HS-27A (cell line): ENCODE data around the gene CCDC188.
A peak's percentile ranks its signal among the peaks of the same experiment; 100 is the strongest.

Experiments
- DNase-seq: peaks from one replicate; pipeline ENCODE4 v3.0.0-alpha.2; 2012; ENCODE audit warnings: low read depth, missing footprints

CCDC188 gene

DNA sequence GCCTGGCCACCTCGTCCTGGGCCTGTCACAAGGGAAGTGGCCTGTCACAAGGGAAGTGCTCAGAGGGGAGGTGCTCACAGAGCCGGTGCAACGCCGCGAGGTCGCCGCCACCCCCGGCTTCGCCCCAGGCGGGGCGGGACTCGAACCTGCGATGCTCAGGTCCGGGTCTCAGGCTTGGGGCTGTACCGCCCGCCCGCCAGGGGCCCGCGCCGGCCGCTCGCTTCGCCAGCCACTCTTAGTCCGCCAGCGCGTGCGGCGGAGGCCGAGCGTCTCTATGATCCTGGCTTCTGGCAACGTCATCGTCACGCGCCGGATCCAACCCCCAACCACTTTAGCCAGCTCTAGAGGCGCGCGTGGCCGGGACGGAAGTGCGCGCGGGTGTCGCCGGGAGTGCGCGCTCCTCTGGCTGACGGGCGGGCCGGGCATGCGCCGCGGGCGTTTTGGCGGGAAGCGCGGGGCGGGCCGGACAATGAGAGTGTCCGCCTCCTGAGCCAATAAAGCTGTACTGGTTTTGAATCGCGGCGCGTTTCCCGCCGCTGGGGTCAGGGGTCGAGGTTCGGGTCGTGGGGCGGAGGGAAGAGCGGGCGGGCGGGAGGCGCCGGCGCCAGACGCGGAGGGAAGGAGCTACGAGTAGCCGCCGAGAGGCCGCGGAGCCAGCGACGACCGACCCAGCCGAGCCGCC lies 33.8 kb downstream of the CCDC188 start, which contains the start of gene TRMT2A:
Gene TRMT2A (minus strand): TSS at position 276 of the 682 bp plus-strand sequence. CDS start 320 bp downstream, outside the sequence.
- DNase-seq = peak; percentile 90

DNA sequence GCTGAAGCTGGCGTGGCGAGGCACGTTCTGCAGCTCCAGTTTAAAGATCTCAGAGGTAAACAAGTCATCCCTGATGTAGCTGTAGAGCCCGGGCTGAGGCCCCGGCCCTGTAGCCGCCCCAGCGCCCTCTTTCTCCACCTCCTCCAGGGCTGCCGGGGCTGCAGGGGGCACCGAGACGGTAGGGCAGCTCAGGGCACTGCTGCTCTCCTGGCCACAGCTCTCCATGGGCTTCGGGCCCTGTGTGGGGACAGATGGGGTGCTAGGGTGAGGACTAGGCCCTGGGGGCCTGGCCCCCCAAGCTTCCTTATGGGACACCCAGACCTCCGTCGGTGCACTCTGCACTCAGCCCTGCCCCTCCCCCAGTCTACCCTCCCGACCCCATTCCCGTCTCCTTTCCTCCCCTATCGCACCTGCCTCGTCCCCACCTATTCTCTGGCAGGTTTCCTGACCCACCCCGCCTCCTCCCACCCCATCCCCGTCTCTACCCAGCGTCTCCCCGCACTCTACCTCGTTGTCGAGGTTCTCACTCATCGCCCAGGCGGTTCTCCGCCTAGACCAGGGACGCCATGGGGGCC lies 34.4 kb downstream of the CCDC188 start:
- DNase-seq = no peak

DNA sequence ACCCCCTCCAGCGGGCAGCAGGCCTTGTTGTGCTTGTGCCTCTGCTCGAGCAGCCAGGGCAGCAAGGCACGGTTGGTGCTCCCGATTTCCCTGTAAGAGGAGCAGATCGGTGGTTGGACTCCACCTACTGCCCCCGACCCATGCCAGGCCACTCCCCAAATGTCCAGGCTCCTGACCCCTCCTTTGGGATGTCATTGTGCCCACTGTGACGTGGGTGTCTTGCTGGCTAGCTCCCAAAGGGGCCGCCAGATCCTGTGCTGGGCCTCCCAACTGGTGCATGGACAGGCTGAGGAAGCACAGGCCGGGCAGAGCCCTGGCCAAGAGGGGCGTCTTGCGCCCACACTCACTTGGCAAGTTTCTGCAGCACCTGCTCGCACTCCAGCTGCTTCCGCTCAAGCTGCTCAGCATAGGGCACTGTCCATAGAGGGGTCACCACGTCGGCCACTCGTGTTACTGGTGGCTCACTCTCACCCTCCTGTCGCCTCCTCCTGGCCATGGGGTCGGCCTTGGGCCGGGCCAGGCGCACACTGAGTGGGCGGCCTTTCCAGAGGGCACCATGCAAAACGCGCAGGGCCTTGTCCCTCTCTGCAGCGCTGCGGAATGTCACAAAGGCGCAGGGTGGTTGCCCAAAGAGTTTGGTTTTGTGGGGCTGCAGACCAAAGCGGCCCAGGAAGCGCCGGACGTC lies 35.0 kb downstream of the CCDC188 start, which contains the start of gene RANBP1:
Gene RANBP1 (plus strand): TSS at position 414 of the 685 bp plus-strand sequence. CDS start 81 bp downstream, at position 495.
- DNase-seq = no peak

DNA sequence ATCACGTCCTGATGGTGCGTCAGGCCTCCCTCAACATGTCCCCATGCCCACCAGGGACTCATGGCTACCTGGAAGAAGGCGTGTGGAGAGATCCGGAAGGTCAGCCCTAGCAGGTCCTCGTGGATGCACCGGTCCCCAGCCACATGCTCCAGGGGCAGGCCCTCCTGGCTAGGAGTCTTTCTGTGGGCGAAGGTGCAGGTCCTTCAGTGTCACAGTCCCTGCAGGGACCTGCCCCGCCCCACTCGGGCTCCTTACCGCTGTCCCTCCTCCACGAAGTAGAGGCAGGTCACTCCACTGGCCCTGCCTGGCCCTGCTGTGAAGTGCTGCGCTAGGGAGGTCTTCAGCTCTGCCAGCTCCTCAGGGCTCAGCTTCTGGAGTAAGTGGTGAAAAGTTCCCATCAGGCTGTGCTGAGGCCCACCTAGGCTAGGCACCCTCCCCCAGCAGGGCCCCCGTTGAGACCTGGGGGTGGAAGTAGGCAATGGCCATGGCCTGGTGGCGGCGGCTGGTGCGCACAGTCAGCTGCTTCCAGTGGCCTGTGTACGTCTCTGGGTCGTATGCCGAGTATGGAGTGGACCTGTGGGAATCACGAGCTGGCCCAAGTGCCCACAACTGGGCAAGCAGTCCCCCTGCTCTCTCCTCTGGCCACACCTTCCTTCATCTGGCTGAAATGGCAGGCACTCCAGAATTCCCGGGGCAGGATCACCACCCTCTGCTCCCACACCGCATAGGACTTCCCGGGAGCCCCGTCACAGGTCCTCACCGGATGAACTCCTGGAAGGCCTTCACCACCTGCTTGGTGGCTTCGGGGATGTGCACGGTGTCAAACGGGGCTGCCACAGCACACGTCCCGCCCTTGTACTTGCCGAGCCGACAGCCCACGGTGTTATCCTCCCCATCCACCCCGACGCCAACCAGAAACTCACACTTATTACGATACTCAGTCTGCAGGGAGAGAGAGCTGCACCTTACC lies 36.1 kb downstream of the CCDC188 start:
- DNase-seq = no peak

DNA sequence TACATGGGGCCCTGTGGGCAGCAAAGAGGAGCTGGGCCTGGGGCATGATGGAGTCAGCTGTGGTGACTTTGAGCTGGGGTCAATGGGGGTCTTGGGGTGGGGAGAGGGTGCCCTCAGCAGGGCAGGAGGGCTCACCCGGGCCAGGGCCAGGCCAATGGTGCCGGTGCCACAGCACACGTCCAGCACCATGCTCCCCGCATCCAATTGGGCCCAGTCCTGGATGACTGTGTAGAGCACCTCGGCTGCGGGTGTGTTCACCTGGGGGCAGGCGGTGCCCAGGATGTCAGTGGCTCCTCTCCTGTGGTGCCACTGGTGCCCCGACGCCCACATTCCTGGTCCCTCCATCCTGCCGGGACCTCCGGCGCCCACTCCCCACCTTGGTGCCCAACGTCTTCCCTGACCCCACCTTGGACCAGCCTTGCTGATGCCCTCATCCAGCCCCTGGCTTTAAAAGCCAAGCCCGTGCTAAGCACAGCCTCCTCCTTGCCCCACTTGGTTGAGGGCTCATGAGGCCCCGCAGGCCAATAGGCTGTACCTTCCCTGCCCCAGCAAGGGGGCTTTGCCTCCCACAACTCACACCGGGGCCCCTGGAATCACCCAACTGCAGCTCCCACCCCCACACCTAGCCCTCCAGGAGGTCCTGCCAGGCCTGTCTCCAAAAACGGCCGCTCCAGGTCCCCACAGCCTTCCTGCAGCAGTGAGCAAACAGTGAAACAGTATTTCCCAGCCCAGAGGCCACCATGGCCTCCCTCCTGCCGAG lies 37.1 kb downstream of the CCDC188 start:
- no peak for DNase-seq

DNA sequence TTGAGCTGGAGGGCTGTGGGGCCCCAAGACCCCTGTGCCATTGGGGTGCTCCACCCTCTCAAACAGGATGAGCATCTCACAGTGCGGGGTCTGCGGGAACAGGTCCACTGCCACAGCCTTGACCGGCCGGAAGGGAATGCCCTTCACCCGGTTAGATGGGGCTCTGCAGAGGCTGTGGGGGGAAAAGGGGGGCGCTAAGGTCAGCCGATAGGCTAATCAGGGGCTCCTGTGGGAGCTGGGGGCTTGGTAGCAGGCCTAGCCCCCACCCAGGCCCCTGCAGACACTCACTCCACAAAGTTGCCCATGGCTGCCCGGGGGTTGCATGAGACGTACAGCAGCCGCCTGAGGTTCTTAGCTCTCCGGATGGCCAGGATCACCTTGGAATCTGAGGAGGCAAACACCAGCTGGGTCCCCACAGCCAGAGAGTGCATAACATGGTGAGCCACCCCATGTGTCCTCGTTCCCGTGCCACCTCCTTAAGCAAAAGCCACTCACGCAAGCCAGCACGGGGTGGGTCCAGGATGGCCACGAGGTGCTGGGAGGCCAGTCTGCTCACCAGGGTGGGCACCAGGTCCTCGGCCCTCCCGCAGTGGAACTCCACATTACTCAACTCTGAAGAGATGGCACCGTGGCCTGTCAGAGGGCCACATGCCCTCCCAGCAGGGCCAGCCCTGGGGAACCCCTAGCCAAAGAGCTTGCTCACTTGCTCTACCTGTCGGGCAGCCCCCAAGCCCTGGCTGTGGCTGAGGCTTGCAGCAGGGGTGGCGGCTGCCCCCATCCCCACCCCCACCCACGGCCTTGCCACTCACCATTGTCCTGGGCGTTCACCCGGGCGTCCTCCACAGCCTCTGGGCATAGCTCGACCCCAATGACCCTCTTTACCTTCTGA lies 38.0 kb downstream of the CCDC188 start:
- DNase-seq = no peak

DNA sequence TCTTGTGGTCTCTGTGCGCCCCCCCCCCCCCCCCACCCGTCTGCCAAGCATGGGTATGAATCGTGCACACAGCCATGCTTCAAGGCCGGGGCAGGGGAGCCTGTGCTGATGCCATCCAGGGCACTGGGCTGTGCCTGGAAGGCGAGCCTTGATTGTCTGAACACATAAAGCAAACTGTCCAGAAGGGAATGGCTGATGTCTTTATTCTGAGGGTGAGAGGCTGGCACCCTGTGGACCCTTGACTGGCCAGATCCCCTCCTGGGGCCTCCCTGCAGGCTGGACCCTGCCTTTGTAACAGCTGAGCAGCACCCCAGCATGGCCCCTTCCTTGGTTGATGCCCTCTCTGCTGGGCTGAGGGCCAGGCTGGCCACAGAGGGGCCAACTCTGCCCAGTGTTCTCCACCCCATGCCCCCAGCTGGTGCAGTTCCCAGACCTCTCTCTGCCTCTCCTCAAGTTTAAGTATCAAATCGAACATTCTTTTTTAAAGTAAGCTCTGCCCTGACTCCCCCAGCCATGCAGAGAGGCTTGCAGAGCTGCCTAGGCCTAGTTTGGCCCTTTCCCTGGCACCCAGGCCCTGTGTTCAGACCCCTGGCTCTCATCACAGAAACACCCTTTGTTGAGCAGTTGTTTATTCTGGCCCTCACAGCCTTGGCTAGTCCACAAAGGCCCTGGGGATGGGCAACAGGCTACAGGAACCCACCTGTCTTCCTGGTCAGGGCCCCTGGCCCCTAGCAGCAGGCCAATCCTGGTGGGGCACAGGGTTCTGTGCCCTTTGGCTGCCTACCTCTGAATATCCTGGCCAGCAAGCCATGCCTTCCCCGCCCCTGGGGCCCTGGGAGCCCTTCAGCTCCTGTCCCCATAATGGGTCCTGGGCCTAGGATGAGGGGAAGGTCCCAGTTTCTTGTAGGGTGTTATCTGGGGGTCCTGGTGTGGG lies 38.9 kb downstream of the CCDC188 start:
- DNase-seq = no peak

DNA sequence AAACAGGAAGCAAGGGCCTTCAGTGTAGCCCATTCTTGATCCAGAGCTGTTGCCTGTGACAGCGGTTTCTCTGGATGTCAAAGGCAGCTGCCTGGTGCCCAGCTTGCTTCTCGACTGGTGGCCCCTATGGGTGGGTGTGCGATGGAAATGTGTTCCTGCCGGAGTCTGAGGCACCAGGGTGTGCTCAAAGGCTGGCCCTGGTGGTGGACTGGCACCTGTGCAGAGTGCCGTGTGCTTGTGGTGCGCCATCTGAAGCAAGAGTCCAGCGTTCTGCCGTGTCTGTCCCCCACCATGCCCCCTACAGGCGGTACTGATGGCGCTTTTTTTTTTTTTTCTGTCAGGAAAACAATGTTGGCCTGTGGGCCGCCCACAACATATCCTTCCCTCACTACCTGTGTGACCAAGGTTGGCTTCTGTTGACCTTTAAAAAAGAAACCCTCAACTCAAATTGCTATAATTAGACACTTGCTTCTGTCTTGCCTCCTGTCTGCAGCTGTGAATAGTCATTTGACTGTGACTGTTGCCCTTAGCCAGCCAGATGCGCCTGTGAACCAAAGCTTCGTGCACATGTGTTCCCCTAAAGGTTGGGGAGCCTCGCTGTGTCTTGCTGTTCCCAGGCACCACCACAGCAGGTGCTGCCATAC lies 39.7 kb downstream of the CCDC188 start:
- DNase-seq = no peak

DNA sequence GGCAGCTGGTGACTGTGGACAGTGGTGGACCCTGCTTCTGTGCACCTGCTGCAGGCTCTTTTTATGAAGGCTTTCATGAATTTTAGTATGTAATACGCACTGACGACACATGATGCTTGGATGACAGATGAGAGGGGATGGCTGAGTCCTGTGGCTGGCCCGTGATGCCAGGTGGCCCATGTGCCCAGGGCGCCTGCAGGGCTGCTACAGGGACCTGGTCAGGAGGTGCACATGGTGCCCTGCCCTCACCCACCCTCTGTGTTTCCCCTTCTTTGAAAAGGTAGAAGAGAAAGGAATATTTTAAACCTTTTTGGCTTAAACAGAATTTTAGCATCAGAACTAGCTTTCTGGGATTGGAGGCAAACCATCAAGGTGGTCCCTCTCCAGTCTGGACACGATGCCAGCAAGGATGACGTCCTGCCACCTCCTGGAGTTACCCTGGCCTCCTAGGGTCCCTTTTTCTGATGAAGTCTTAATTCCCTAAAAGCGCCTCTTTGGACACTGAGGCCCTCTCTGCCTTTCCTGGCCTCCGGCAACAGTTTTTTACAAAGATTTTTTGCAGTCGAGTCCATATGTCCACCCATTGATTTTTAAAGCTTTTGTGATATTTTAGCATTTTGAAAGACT lies 40.4 kb downstream of the CCDC188 start:
- DNase-seq = no peak

DNA sequence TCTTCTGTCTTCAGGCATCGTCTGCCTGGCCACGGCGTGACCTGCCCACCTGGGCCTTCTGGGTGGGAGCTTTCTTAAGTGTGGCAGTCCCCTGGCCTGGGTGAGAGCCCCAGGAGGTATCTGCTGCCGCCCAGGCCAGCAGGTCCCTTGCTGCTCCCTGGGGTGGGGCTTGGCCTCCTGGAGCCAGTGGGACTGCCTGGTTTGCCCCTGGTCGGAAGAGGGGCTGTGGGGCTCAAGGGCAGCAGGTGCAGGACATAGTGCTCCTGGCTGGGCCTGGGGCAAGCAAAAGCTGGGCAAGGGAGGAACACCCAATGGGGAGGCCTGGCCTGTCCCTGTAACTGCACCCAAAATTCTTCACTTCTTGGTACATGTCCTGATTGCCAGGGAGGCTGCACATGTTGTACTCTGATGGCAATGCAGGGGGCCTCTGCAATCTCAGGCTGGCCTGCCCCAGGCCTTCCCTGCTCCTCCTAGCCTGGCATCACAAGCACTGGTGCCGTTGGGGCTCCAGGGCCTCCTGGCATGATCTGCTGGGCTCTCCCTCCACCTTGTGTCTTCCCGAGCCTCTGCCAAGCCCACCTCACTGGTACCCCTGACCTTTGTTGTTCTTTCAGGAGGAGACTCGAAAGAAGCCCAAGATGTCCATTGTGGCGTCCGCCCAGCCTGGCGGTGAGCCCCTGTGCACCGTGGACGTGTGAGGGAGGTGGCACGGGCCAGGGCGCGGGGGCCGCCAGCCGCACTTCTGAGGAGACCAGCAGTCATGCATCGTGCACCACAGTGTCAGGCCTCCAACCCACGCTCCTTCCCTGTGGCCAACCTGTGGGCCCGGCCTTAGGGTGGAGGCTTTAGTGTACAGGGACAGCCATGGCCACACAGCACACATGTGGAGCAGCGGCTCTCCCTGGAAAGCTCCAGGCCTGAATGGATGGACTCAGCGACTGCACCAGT lies 41.2 kb downstream of the CCDC188 start:
- no peak for DNase-seq

DNA sequence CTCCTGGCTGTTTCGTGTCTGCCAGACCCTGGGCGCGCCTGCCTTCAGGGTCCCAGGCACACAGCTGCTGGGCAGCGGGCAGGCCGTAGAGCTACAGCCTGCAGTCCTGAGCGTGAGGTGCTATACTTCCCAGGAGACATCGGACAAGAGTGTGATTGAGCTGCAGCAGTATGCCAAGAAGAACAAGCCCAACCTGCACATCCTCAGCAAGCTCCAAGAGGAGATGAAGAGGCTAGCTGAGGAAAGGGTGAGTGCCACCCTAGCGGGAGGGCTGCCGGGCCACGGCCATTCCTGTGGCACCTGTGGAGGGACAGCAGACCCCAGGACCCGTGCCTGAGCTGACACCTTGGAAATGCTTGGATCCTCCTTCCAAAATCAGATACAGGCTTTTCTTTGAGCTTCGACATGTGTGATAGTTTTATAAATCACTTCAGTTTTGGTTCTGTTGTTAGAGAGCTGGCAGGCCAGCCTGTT lies 42.1 kb downstream of the CCDC188 start:
- DNase-seq = no peak

DNA sequence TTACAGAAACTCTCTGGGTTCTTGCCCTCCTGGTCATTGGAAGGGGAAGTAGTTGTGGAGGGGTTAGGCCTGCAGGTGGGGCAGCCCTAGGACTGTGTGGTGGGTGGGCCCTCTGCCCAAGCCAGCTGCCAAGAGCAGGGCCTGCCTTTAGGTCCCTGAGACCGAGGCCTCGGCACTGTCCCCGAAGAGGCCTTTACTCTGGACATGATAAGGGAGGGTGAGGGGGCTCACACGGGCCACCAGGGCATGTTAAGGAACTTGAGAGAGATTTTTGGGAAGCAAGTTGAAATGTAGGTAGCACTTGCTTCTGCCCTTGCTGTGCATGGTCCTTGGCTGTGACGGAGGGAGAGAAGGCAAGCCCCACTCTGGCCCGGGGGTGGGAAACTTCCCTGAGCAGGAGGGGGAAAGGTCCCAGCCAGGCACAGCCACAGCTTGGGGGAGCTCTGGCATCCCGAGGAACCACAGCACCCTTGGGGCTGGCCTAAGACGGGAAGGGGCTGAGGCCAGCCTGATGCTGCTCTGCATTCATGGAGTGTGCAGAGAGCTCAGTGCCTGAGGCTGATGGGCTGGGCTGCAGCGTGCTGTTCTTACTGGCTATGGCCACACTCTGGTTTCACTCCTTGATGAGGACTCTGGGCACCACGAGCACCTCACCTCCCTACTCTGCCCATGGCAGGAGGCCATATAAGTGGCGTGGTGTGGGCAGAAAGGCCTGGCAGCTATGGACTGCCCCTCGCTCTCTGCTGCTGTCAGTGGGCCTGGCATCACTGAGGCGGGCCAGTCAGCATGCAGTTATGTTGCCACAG lies 42.7 kb downstream of the CCDC188 start:
- no peak for DNase-seq

DNA sequence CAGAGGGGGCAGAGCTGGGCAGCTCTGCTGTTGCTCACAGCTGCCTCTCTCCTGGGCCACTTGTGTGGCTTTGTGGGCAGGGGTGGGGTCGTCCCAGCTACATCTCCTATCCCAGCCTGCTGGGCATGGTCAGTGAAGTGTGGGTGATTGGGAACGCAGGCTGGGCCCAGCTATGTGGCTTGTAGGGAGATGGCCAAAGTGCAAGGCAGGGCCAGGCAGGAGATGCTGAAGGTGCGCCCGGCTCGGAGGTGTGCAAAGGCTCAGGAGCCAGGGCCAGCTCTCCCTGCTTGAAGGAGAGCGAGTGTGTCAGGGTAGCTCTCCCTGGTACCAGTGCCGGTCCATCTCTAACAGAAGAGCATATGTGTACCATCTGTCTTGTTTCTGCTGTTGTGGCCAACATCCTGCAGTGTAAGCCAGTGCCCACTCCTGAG lies 43.4 kb downstream of the CCDC188 start:
- no peak for DNase-seq

DNA sequence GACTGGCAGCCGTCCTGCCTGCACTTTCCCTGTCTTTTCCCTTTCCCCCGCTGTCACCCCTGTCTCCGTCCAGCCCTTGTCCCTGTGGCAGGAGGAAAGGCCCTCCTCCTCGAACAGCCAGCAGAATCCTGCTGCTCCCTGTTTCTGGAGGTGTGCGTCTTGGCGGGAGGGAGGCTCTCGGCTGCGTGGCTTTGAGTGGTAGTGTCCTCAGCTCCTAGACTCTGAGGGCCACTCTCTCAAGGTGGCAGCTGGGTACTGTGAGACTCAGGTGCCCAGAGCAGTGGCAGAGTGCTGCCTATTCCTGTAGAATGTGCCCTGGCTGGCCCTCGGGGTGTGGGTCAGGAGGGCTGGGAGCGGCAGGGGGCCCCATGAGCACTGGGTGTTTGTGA lies 44.0 kb downstream of the CCDC188 start:
- DNase-seq = no peak

DNA sequence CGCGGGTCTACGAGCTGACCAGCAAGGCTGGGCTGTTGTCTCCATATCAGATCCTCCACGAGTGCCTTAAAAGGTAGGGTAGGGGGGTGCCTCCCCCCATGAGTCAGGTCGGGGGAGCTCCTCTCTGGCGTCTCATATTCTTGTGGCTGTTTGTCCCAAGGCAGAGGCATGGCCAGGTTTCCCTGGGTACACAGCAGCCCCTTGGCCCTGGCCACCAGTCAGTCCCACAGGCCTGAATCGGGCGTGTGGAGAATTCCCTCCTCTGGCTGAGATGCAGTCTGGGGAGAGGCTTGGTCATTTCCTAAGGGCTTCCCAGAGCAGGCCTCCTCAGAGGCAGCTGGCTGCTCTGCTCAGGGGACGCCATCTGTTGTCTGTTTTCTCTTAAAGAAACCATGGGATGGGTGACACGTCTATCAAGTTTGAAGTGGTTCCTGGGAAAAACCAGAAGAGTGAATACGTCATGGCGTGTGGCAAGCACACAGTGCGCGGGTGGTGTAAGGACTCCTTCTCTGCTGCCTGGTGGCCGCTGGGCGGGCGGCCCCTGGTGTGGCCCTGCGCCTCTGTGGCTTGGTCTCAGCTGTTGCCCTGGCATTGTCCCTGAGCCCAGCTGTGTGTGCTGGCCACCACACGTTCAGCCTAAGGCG lies 44.5 kb downstream of the CCDC188 start:
- no peak for DNase-seq
